GM23338 (cell line): ENCODE results near the gene CAMTA1. TPM values are rescaled to one million over a fixed set of nuclear protein-coding genes. Genes with fewer than 3 reads are reported as not detected.

Experiments used
- ATAC-seq: fragments of 200-7000 bp; cut with Tn5 transposase; 3 replicates; pipeline ENCODE4 v1.9.1; 2020
- DNase-seq: peaks from one replicate; pipeline ENCODE4 v3.0.0-alpha.2; 2015; ENCODE audit warnings: low spot score
- H2AFZ ChIP-seq: fragments of 200-600 bp; sonication (generic); 2 replicates; pipeline ENCODE4 v1.8.0; 2016; ENCODE audit warnings: antibody characterized with exemption, mild to moderate bottlenecking, moderate library complexity
- H3F3A ChIP-seq: fragments of 200-600 bp; sonication (generic); replicated peaks from 2 replicates; pipeline ENCODE4 v1.8.0; 2017; ENCODE audit warnings: antibody characterized with exemption, mixed run types, low read depth
- H3K27ac ChIP-seq: fragments of 200-600 bp; sonication (generic); 2 replicates; pipeline ENCODE4 v1.6.1; 2016; ENCODE audit warnings: low read depth
- H3K27me3 ChIP-seq: fragments of 200-600 bp; sonication (generic); 2 replicates; pipeline ENCODE4 v1.8.0; 2016; ENCODE audit warnings: mild to moderate bottlenecking, mixed run types, moderate library complexity; ENCODE audit not compliant: insufficient read depth
- H3K36me3 ChIP-seq: fragments of 200-600 bp; sonication (generic); 2 replicates; pipeline ENCODE4 v1.8.0; 2016; ENCODE audit warnings: mild to moderate bottlenecking; ENCODE audit not compliant: insufficient read depth
- H3K4me1 ChIP-seq: fragments of 200-600 bp; sonication (generic); 2 replicates; pipeline ENCODE4 v1.8.0; 2016; ENCODE audit warnings: mild to moderate bottlenecking, moderate library complexity; ENCODE audit not compliant: insufficient read depth
- H3K4me2 ChIP-seq: fragments of 200-600 bp; sonication (generic); 2 replicates; pipeline ENCODE4 v1.7.1; 2017; ENCODE audit warnings: mixed run types
- H3K4me3 ChIP-seq: fragments of 200-600 bp; sonication (generic); 2 replicates; pipeline ENCODE4 v1.6.1; 2016; ENCODE audit warnings: mixed run types
- H3K79me2 ChIP-seq: fragments of 200-600 bp; sonication (generic); replicated peaks from 2 replicates; pipeline ENCODE4 v1.8.0; 2017; ENCODE audit warnings: mild to moderate bottlenecking; ENCODE audit not compliant: insufficient read depth
- H3K9me2 ChIP-seq: fragments of 200-600 bp; sonication (generic); 2 replicates; pipeline ENCODE4 v1.8.0; 2017; ENCODE audit not compliant: insufficient read depth
- H4K20me1 ChIP-seq: fragments of 200-600 bp; sonication (generic); replicated peaks from 2 replicates; pipeline ENCODE4 v1.8.0; 2017; ENCODE audit warnings: mild to moderate bottlenecking; ENCODE audit not compliant: insufficient read depth
- H3K27ac Mint-ChIP-seq: 2 replicates; pipeline ENCODE4 v1.8.0; 2020; ENCODE audit warnings: inconsistent platforms, mild to moderate bottlenecking, moderate library complexity, mixed read lengths
- H3K27me3 Mint-ChIP-seq: 3 replicates; pipeline ENCODE4 v1.8.0; 2022; ENCODE audit warnings: low read depth, mild to moderate bottlenecking, moderate library complexity, mixed read lengths, inconsistent platforms; ENCODE audit not compliant: insufficient read depth, poor library complexity
- H3K36me3 Mint-ChIP-seq: 3 replicates; pipeline ENCODE4 v1.8.0; 2021; ENCODE audit warnings: low read depth, mild to moderate bottlenecking, inconsistent platforms, moderate library complexity, mixed read lengths
- H3K4me1 Mint-ChIP-seq: 3 replicates; pipeline ENCODE4 v1.8.0; 2020; ENCODE audit warnings: mild to moderate bottlenecking, inconsistent platforms, mixed read lengths
- H3K4me3 Mint-ChIP-seq: 3 replicates; pipeline ENCODE4 v1.8.0; 2021; ENCODE audit warnings: moderate library complexity, mild to moderate bottlenecking, inconsistent platforms, mixed read lengths
- H3K9me3 Mint-ChIP-seq: 3 replicates; pipeline ENCODE4 v1.8.0; 2020; ENCODE audit warnings: moderate library complexity, mild to moderate bottlenecking, inconsistent platforms, mixed read lengths
- CREB1 ChIP-seq: fragments of 250-450 bp; sonication (Bioruptor Pico); IDR thresholded peaks from 2 replicates; pipeline ENCODE4 v1.5.0; 2020; ENCODE audit warnings: low read depth, mild to moderate bottlenecking, moderate library complexity
- CTCF ChIP-seq, 2 experiments: fragments of 200-600 bp in 1 of 2; sonication (generic) in 1 of 2; conservative IDR thresholded peaks; 2 replicates each; pipeline versions ENCODE4 v1.5.1 to v1.6.1; 2016 to 2017; ENCODE audit warnings: antibody characterized with exemption in 2 of 2, low read depth in 2 of 2, mild to moderate bottlenecking in 2 of 2, moderate library complexity in 1 of 2
- ETS1 ChIP-seq: IDR thresholded peaks from 2 replicates; pipeline ENCODE4 v1.6.1; 2016; ENCODE audit warnings: antibody characterized with exemption
- EZH2 ChIP-seq: fragments of 200-600 bp; sonication (generic); IDR thresholded peaks from one replicate; pipeline ENCODE4 v1.8.0; 2017; ENCODE audit warnings: antibody characterized with exemption, mild to moderate bottlenecking, low read depth; ENCODE audit not compliant: unreplicated experiment
- EZH2phosphoT487 ChIP-seq: fragments of 200-600 bp; sonication (generic); IDR thresholded peaks from one replicate; pipeline ENCODE4 v1.8.1; 2018; ENCODE audit warnings: antibody characterized with exemption; ENCODE audit not compliant: unreplicated experiment
- JUNB ChIP-seq: IDR thresholded peaks from one replicate; pipeline ENCODE4 v1.6.1; 2016; ENCODE audit warnings: antibody characterized with exemption; ENCODE audit not compliant: unreplicated experiment
- NANOG ChIP-seq: IDR thresholded peaks from 2 replicates; pipeline ENCODE4 v1.6.1; 2016; ENCODE audit warnings: antibody characterized with exemption, borderline replicate concordance
- POLR2AphosphoS5 ChIP-seq: IDR thresholded peaks from 2 replicates; pipeline ENCODE4 v1.6.1; 2016; ENCODE audit warnings: antibody characterized with exemption, low read depth
- REST ChIP-seq: IDR thresholded peaks from one replicate; pipeline ENCODE4 v1.6.1; 2018; ENCODE audit warnings: antibody characterized with exemption; ENCODE audit not compliant: unreplicated experiment
- STAT1 ChIP-seq: IDR thresholded peaks from one replicate; pipeline ENCODE4 v1.6.1; 2016; ENCODE audit warnings: antibody characterized with exemption; ENCODE audit not compliant: unreplicated experiment
- ZNF114 ChIP-seq: fragments of 250-450 bp; sonication (Bioruptor Pico); IDR thresholded peaks from 2 replicates; pipeline ENCODE4 v1.5.0; 2020; ENCODE audit warnings: mild to moderate bottlenecking, moderate library complexity
- ZNF331 ChIP-seq: fragments of 250-450 bp; sonication (Bioruptor Pico); IDR thresholded peaks from 2 replicates; pipeline ENCODE4 v1.5.0; 2020; ENCODE audit warnings: low read depth, mild to moderate bottlenecking, moderate library complexity
- ZNF462 ChIP-seq: fragments of 250-450 bp; sonication (Bioruptor Pico); IDR thresholded peaks from 2 replicates; pipeline ENCODE4 v1.5.0; 2020; ENCODE audit warnings: mild to moderate bottlenecking, moderate library complexity
- polyA plus RNA-seq: library from polyadenylated mRNA; unstranded; fragments of >200 nt; fragmentation: Nextera tagmentation; extraction: Ambion mirVana; gene quantifications from 2 replicates; pipeline ENCODE4 v1.2.1, GENCODE V29; 2016
- total RNA-seq: library from RNA; depleted of rRNA; stranded (reverse); fragments of >200 nt; shearing (Covaris generic); gene quantifications from 2 replicates; pipeline ENCODE4 v1.2.3, GENCODE V29; 2014

CAMTA1 gene
- total and polyA plus RNA-seq, 2 experiments from 2014 or later = 115 to 519 TPM

- no peaks in the 10 kb centered on the region for H3K36me3 ChIP-seq
- Mint-ChIP-seq H3K27me3 (peaks cover 7% of the 10 kb centered on the region), H3K9me3 (no peaks in the 10 kb centered on the region; the same call in 2 of the 3 replicates), H3K4me3 (no peak overlapping the region), H3K27ac (no peak overlapping the region), H3K36me3 (no peaks in the 10 kb centered on the region; the same call in 2 of the 3 replicates), H3K4me1 (peaks cover 3% of the 10 kb centered on the region)
- H3K9me2 ChIP-seq = no peaks in the 10 kb centered on the region
- no peaks in the 10 kb centered on the region for H3F3A ChIP-seq
- H3K79me2 ChIP-seq = no peaks in the 10 kb centered on the region
- H3K4me2 ChIP-seq = no peak overlapping the region
- H4K20me1 ChIP-seq = no peaks in the 10 kb centered on the region
- H3K27ac ChIP-seq = no peak overlapping the region
- H3K4me1 ChIP-seq = no peaks in the 10 kb centered on the region
- H3K4me3 ChIP-seq = no peak overlapping the region
- no peaks in the 10 kb centered on the region for H3K27me3 ChIP-seq
- DNase-seq (peak; percentile 59), ATAC-seq (no peak; the same call in 2 of the 3 replicates)
- H2AFZ ChIP-seq = no peak overlapping the region
- no peak for TF ChIP-seq EZH2phosphoT487
- TF ChIP-seq POLR2AphosphoS5 = no peak
- no peak for TF ChIP-seq CTCF (conservative IDR thresholded peaks at IDR 0.05; ENCODE audit: low read depth in 2 of 2)
- no peak for TF ChIP-seq JUNB
- TF ChIP-seq ZNF462 (CRISPR knock-in tag) = no peak
- TF ChIP-seq ETS1 = no peak
- TF ChIP-seq EZH2 = no peak
- no peak for TF ChIP-seq STAT1
- TF ChIP-seq CREB1 (CRISPR knock-in tag) = no peak
- TF ChIP-seq NANOG = no peak
- TF ChIP-seq REST = no peak
- no peak for TF ChIP-seq ZNF331 (CRISPR knock-in tag)
- TF ChIP-seq ZNF114 (CRISPR knock-in tag) = no peak
Observed at GRCh38 chr1:7650801-7651200, 865.5 kb downstream of the CAMTA1 start.
